GM21526 (cell line): Measurements from ENCODE around the gene CUEDC2.

Source experiments
- ATAC-seq: cut with Tn5 transposase; IDR thresholded peaks from one replicate; pipeline ENCODE4 v1.9.1; 2021; ENCODE audit warnings: moderate library complexity; ENCODE audit not compliant: unreplicated experiment, low FRiP score

Gene CUEDC2

GRCh38 chr10:102375867-102376266 is 56.5 kb downstream of the CUEDC2 start:
- ATAC-seq, result no peak

GRCh38 chr10:102375250-102375649 is 57.1 kb downstream of the CUEDC2 start:
- no peak for ATAC-seq
